ENCODE results near the gene CUBN. TPM values are rescaled to one million over a fixed set of nuclear protein-coding genes. Genes with fewer than 3 reads are reported as not detected.

The CUBN gene
- total and polyA plus RNA-seq, 3 experiments from 2014 or later, result 0.73 to 0.92 (median 0.83) TPM

- DNase-seq, result no peak
- Histone ChIP-seq H3K27ac (ENCODE audit: low read depth, low read length) (no peak overlapping the region), H3K4me3 (ENCODE audit: low read length) (no peak overlapping the region), H3K27me3 (ENCODE audit: insufficient read depth, low read length, poor library complexity, severe bottlenecking) (no peaks in the 10 kb centered on the region), H3K4me1 (ENCODE audit: insufficient read depth, low read length) (no peaks in the 10 kb centered on the region), H3K9me3 (ENCODE audit: low read length) (no peaks in the 10 kb centered on the region), H3K36me3 (ENCODE audit: insufficient read depth, low read length) (no peaks in the 10 kb centered on the region)
- ChIA-PET CTCF (interaction anchor here (0.7 to 1.2 kb wide), 2 partner anchors 18 to 20 kb away, joined by 3 read pairs; no protein-coding TSS in a partner anchor), POLR2A (no interaction called here)
- H3K4me3 Mint-ChIP-seq, result no peak overlapping the region
- peak overlapping the region in 4 of 8 donors; percentile 9 to 79 (median 39) for H3K27ac Mint-ChIP-seq
- H3K27me3 Mint-ChIP-seq, result no peaks in the 10 kb centered on the region
- H3K4me1 Mint-ChIP-seq, result peaks cover 31 to 51% (median 43%) of the 10 kb centered on the region in 3 donors
- no peaks in the 10 kb centered on the region for H3K9me3 Mint-ChIP-seq
- H3K36me3 Mint-ChIP-seq, result peaks cover 5 to 43% (median 10%) of the 10 kb centered on the region in 3 donors
Observed at GRCh38 chr10:16795410-16796073, 334.1 kb downstream of the CUBN start.

GRCh38 chr10:16794005-16794404 lies 335.6 kb downstream of the CUBN start:
- H3K4me1 ChIP-seq (ENCODE audit: insufficient read depth, low read length), result peaks cover under 1% of the 10 kb centered on the region
- no peak overlapping the region for H3K4me3 Mint-ChIP-seq
- ChIA-PET CTCF (no interaction called here), POLR2A (no interaction called here)
- H3K4me1 Mint-ChIP-seq, result peaks cover 26 to 50% (median 38%) of the 10 kb centered on the region in 3 donors
- H3K9me3 ChIP-seq (ENCODE audit: low read length), result no peaks in the 10 kb centered on the region
- no peaks in the 10 kb centered on the region for H3K27me3 Mint-ChIP-seq
- no peak overlapping the region for H3K27ac ChIP-seq (ENCODE audit: low read depth, low read length)
- no peaks in the 10 kb centered on the region for H3K36me3 ChIP-seq (ENCODE audit: insufficient read depth, low read length)
- H3K27ac Mint-ChIP-seq, result peak overlapping the region in 6 of 8 donors; percentile 21 to 71 (median 34)
- H3K27me3 ChIP-seq (ENCODE audit: insufficient read depth, low read length, poor library complexity, severe bottlenecking), result no peaks in the 10 kb centered on the region
- H3K36me3 Mint-ChIP-seq, result peaks cover 5 to 48% (median 16%) of the 10 kb centered on the region in 3 donors
- DNase-seq, result no peak
- H3K4me3 ChIP-seq (ENCODE audit: low read length), result no peak overlapping the region
- H3K9me3 Mint-ChIP-seq, result no peaks in the 10 kb centered on the region

- H3K4me1 Mint-ChIP-seq, result peaks cover 31 to 56% (median 40%) of the 10 kb centered on the region in 3 donors
- peak overlapping the region in 1 of 8 donors; percentile 56 for H3K27ac Mint-ChIP-seq
- Histone ChIP-seq H3K27ac (ENCODE audit: low read depth, low read length) (no peak overlapping the region), H3K9me3 (ENCODE audit: low read length) (no peaks in the 10 kb centered on the region), H3K36me3 (ENCODE audit: insufficient read depth, low read length) (no peaks in the 10 kb centered on the region), H3K4me3 (ENCODE audit: low read length) (no peak overlapping the region), H3K27me3 (ENCODE audit: insufficient read depth, low read length, poor library complexity, severe bottlenecking) (no peaks in the 10 kb centered on the region), H3K4me1 (ENCODE audit: insufficient read depth, low read length) (peaks cover 14% of the 10 kb centered on the region)
- H3K27me3 Mint-ChIP-seq, result no peaks in the 10 kb centered on the region
- H3K4me3 Mint-ChIP-seq, result no peak overlapping the region
- no peaks in the 10 kb centered on the region for H3K9me3 Mint-ChIP-seq
- ChIA-PET POLR2A (no interaction called here), CTCF (no interaction called here)
- peaks cover 5 to 43% (median 16%) of the 10 kb centered on the region in 3 donors for H3K36me3 Mint-ChIP-seq
- DNase-seq, result no peak
Observed at GRCh38 chr10:16792675-16793074, 336.9 kb downstream of the CUBN start.

DNA sequence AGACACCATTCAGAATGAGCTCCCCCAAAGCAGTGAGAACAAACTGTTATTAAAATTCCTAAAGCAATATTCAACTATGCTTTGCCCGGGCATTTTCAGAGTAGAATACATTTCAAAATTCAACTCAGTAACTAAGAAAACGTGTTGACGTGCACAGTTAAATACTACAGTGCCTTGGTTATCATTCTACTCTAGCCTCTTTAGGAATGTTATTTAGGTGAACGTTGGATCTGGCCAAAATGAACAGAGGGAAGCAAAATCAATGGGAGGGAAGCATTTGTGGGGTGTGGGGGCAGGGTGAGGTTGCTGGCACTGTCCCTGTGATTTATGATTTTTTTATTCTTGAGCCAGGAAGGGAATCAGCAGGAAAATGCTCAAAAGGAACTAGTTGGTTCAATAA lies 339.8 kb downstream of the CUBN start:
- peaks cover 3 to 32% (median 18%) of the 10 kb centered on the region in 3 donors for H3K36me3 Mint-ChIP-seq
- Histone ChIP-seq H3K36me3 (ENCODE audit: insufficient read depth, low read length) (no peaks in the 10 kb centered on the region), H3K4me1 (ENCODE audit: insufficient read depth, low read length) (peaks cover 26% of the 10 kb centered on the region), H3K4me3 (ENCODE audit: low read length) (no peak overlapping the region), H3K27me3 (ENCODE audit: insufficient read depth, low read length, poor library complexity, severe bottlenecking) (no peaks in the 10 kb centered on the region), H3K9me3 (ENCODE audit: low read length) (no peaks in the 10 kb centered on the region), H3K27ac (ENCODE audit: low read depth, low read length) (no peak overlapping the region)
- CTCF ChIA-PET, result no interaction called here
- H3K27me3 Mint-ChIP-seq, result no peaks in the 10 kb centered on the region
- POLR2A ChIA-PET, result no interaction called here
- H3K9me3 Mint-ChIP-seq, result no peaks in the 10 kb centered on the region
- peak overlapping the region; percentile 43 to 99 (median 93) for H3K27ac Mint-ChIP-seq
- DNase-seq, result no peak
- H3K4me1 Mint-ChIP-seq, result peaks cover 28 to 48% (median 41%) of the 10 kb centered on the region in 3 donors
- no peak overlapping the region for H3K4me3 Mint-ChIP-seq

GRCh38 chr10:16789261-16789660 lies 340.4 kb downstream of the CUBN start:
- ChIA-PET POLR2A (interaction anchor here (1.1 kb wide), 1 partner anchor 440 kb away, joined by 3 read pairs; no protein-coding TSS in a partner anchor), CTCF (interaction anchor here (1.1 kb wide), 1 partner anchor 12 kb away, joined by 4 read pairs; no protein-coding TSS in a partner anchor)
- H3K27ac ChIP-seq (ENCODE audit: low read depth, low read length), result no peak overlapping the region
- H3K4me1 Mint-ChIP-seq, result peaks cover 28 to 48% (median 41%) of the 10 kb centered on the region in 3 donors
- H3K36me3 Mint-ChIP-seq, result peaks cover 3 to 30% (median 18%) of the 10 kb centered on the region in 3 donors
- H3K4me3 Mint-ChIP-seq, result no peak overlapping the region
- H3K4me3 ChIP-seq (ENCODE audit: low read length), result no peak overlapping the region
- peaks cover 26% of the 10 kb centered on the region for H3K4me1 ChIP-seq (ENCODE audit: insufficient read depth, low read length)
- no peaks in the 10 kb centered on the region for H3K9me3 ChIP-seq (ENCODE audit: low read length)
- no peak for DNase-seq
- no peaks in the 10 kb centered on the region for H3K36me3 ChIP-seq (ENCODE audit: insufficient read depth, low read length)
- no peaks in the 10 kb centered on the region for H3K27me3 ChIP-seq (ENCODE audit: insufficient read depth, low read length, poor library complexity, severe bottlenecking)
- no peaks in the 10 kb centered on the region for H3K9me3 Mint-ChIP-seq
- peak overlapping the region in 7 of 8 donors; percentile 54 to 99 (median 95) for H3K27ac Mint-ChIP-seq
- H3K27me3 Mint-ChIP-seq, result no peaks in the 10 kb centered on the region

DNA sequence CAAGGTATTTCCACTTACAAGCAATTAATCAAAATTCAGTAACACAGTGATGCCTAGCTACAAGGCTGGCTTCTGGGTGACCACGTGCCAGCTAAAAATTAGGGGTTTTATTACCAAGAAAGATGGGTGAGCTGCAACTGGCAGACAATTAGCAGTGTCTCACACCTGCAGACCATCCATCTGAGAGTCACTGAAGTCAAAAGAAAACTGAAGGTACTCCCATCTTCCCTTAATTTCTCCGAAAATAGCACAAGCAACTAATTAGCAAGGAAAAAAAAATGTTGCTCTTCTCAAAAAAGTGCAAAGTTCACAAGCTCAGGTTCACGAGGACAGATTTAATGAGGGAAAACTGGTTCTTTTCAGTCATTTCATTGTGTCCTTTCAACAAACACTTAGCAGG lies 340.8 kb downstream of the CUBN start:
- H3K4me3 Mint-ChIP-seq, result no peak overlapping the region
- H3K9me3 ChIP-seq (ENCODE audit: low read length), result no peaks in the 10 kb centered on the region
- peak overlapping the region; percentile 86 for H3K27ac ChIP-seq (ENCODE audit: low read depth, low read length)
- no peaks in the 10 kb centered on the region for H3K27me3 ChIP-seq (ENCODE audit: insufficient read depth, low read length, poor library complexity, severe bottlenecking)
- DNase-seq, result no peak
- peak overlapping the region; percentile 91 to 99 (median 96) for H3K27ac Mint-ChIP-seq
- peaks cover 26% of the 10 kb centered on the region for H3K4me1 ChIP-seq (ENCODE audit: insufficient read depth, low read length)
- peaks cover 28 to 48% (median 41%) of the 10 kb centered on the region in 3 donors for H3K4me1 Mint-ChIP-seq
- no peak overlapping the region for H3K4me3 ChIP-seq (ENCODE audit: low read length)
- CTCF ChIA-PET, result interaction anchor here (1.1 kb wide), 1 partner anchor 11 kb away, joined by 4 read pairs; no protein-coding TSS in a partner anchor
- no peaks in the 10 kb centered on the region for H3K27me3 Mint-ChIP-seq
- POLR2A ChIA-PET, result interaction anchor here (1.1 kb wide), 1 partner anchor 441 kb away, joined by 3 read pairs; no protein-coding TSS in a partner anchor
- H3K36me3 Mint-ChIP-seq, result peaks cover 3 to 27% (median 20%) of the 10 kb centered on the region in 3 donors
- H3K9me3 Mint-ChIP-seq, result no peaks in the 10 kb centered on the region
- no peaks in the 10 kb centered on the region for H3K36me3 ChIP-seq (ENCODE audit: insufficient read depth, low read length)

DNA sequence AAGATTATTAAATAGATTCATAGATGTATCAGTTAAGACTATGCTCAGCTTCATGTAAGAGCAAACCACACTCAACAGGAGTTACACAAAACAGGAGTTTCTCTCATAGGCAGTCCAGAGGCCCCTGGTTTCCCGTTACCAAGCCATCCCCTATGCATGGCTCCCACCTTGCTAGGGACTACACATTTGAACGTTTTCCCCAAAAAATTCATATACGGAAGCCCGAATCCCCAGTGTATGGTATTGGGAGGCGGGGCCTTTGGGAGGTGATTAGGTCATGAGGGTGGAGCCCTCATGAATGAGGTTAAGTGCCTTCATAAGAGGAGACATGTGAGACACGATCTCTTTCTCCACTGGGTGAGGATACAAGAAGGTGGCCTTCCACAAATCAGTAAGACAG lies 341.5 kb downstream of the CUBN start:
- Histone ChIP-seq H3K9me3 (ENCODE audit: low read length) (no peaks in the 10 kb centered on the region), H3K4me3 (ENCODE audit: low read length) (no peak overlapping the region), H3K36me3 (ENCODE audit: insufficient read depth, low read length) (no peaks in the 10 kb centered on the region), H3K27ac (ENCODE audit: low read depth, low read length) (peak overlapping the region; percentile 86), H3K27me3 (ENCODE audit: insufficient read depth, low read length, poor library complexity, severe bottlenecking) (no peaks in the 10 kb centered on the region), H3K4me1 (ENCODE audit: insufficient read depth, low read length) (peaks cover 26% of the 10 kb centered on the region)
- Mint-ChIP-seq H3K4me3 (peak overlapping the region in 5 of 7 donors; percentile 44 to 70 (median 65)), H3K27ac (peak overlapping the region; percentile 91 to 99 (median 96)), H3K4me1 (peaks cover 28 to 42% (median 37%) of the 10 kb centered on the region in 3 donors), H3K9me3 (no peaks in the 10 kb centered on the region), H3K27me3 (no peaks in the 10 kb centered on the region), H3K36me3 (peaks cover 3 to 20% (median 16%) of the 10 kb centered on the region in 3 donors)
- ChIA-PET POLR2A (interaction anchor here (1.1 kb wide), 1 partner anchor 441 kb away, joined by 3 read pairs; no protein-coding TSS in a partner anchor), CTCF (interaction anchor here (1.1 kb wide), 1 partner anchor 10 kb away, joined by 4 read pairs; no protein-coding TSS in a partner anchor)
- DNase-seq, result peak in 2 of 5 donors; percentile 23 to 25

- peaks cover 26% of the 10 kb centered on the region for H3K4me1 ChIP-seq (ENCODE audit: insufficient read depth, low read length)
- H3K4me3 ChIP-seq (ENCODE audit: low read length), result no peak overlapping the region
- Mint-ChIP-seq H3K27me3 (no peaks in the 10 kb centered on the region), H3K9me3 (no peaks in the 10 kb centered on the region), H3K36me3 (peaks cover 3 to 19% (median 16%) of the 10 kb centered on the region in 3 donors), H3K27ac (peak overlapping the region; percentile 91 to 99 (median 96)), H3K4me1 (peaks cover 28 to 41% (median 37%) of the 10 kb centered on the region in 3 donors), H3K4me3 (peak overlapping the region; percentile 2 to 70 (median 61))
- DNase-seq, result peak; percentile 62 to 84 (median 70)
- CTCF ChIA-PET, result no interaction called here
- no peaks in the 10 kb centered on the region for H3K27me3 ChIP-seq (ENCODE audit: insufficient read depth, low read length, poor library complexity, severe bottlenecking)
- H3K36me3 ChIP-seq (ENCODE audit: insufficient read depth, low read length), result no peaks in the 10 kb centered on the region
- H3K9me3 ChIP-seq (ENCODE audit: low read length), result no peaks in the 10 kb centered on the region
- POLR2A ChIA-PET, result no interaction called here
- H3K27ac ChIP-seq (ENCODE audit: low read depth, low read length), result peak overlapping the region; percentile 86
Observed at GRCh38 chr10:16787361-16787791, 342.2 kb downstream of the CUBN start.
